HL-60/S4 (cell line): ENCODE measurements around the gene TRIM7.
"Not testable (repeated sequence)": the region's sequence is repeated elsewhere in the genome, so short reads cannot be mapped to it uniquely, and the experiment has no call there.

Experiments used
- in situ Hi-C: fragments of 300-500 bp; cut with MboI; formaldehyde crosslinking; loops from 2 replicates; pipeline ENCODE4 v1.14.3; 2022; ENCODE audit warnings: low sequenced_read_pairs

TRIM7 gene

GRCh38 chr5:181181650-181182565, 23.1 kb downstream of the TRIM7 start:
- in situ Hi-C loops: no loop called here

GRCh38 chr5:181177559-181177958, 27.4 kb downstream of the TRIM7 start:
- in situ Hi-C loops: not testable (repeated sequence)

- in situ Hi-C loops: no loop called here
Measured at GRCh38 chr5:181176254-181176952, 28.6 kb downstream of the TRIM7 start.

GRCh38 chr5:181173420-181174342, 31.3 kb downstream of the TRIM7 start:
- in situ Hi-C loops: no loop called here

- in situ Hi-C loops: no loop called here
Measured at GRCh38 chr5:181173027-181173419, 32.0 kb downstream of the TRIM7 start.

- in situ Hi-C loops: no loop called here
Measured at GRCh38 chr5:181171782-181172181, 33.2 kb downstream of the TRIM7 start.

GRCh38 chr5:181170996-181171395, 34.0 kb downstream of the TRIM7 start:
- in situ Hi-C loops: no loop called here

- in situ Hi-C loops: no loop called here
Measured at GRCh38 chr5:181170237-181170825, 34.7 kb downstream of the TRIM7 start.

GRCh38 chr5:181169459-181170236, 35.3 kb downstream of the TRIM7 start:
- in situ Hi-C loops: not testable (repeated sequence)

- in situ Hi-C loops: no loop called here
Measured at GRCh38 chr5:181168595-181169118, 36.3 kb downstream of the TRIM7 start.

- in situ Hi-C loops: no loop called here
Measured at GRCh38 chr5:181167814-181168488, 37.0 kb downstream of the TRIM7 start.

- in situ Hi-C loops: no loop called here
Measured at GRCh38 chr5:181166812-181167733, 37.9 kb downstream of the TRIM7 start.

GRCh38 chr5:181164076-181164952, 40.7 kb downstream of the TRIM7 start:
- in situ Hi-C loops: no loop called here

- in situ Hi-C loops: no loop called here
Measured at GRCh38 chr5:181163487-181164075, 41.4 kb downstream of the TRIM7 start.

GRCh38 chr5:181161534-181162175, 43.3 kb downstream of the TRIM7 start:
- in situ Hi-C loops: no loop called here
